Measurements from ENCODE around the gene TPP1.

GRCh38 chr11:6579681-6580080 lies 39.5 kb downstream of the TPP1 start:
- no peak for TF ChIP-seq POLR2A (IDR thresholded peaks at IDR 0.05)
- TF ChIP-seq CTCF (IDR thresholded peaks at IDR 0.05 in 8 of 11, conservative IDR thresholded peaks at IDR 0.05 in 3 of 11) = no peak
- TF ChIP-seq POLR2AphosphoS5 (IDR thresholded peaks at IDR 0.05) = no peak
